Measurements from ENCODE around the gene FRMD5.
"Not testable (repeated sequence)": the region's sequence is repeated elsewhere in the genome, so short reads cannot be mapped to it uniquely, and the experiment has no call there.

FRMD5 gene

DNA sequence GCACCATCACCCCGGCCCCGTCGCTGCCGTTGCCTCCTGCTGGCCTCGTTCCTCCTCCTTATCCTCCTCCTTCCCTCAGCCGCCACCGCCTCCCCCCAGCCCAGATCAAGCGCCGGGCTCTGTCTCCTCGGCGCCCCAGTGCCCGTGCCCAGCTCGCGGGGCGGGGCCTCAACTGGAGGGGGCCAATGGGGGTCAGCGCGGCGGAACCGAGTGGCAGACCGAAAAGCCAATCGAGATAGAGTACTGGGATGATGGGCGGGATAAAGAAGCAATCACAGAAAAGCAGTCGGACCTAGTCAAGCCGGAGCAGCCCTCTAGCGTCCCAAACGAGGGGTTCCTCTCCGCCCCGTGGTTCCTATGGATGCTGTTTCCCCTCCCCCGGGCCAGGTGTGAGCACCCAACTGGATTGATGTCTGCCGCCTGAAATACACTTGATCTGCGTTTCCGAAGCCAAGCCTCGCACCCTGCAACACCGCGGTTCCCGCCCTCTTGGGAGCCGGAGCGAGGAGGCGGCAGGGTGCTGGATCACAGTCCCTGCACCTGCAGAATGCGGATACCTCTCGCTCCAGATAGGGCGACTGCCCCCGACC is at the start of gene FRMD5:
TSS of gene FRMD5 (minus strand) at position 121 of the 590 bp plus-strand sequence.
- DNase-seq (ENCODE audit: low spot score) = peak; percentile 88

GRCh38 chr15:44243829-44244228 is 48.8 kb upstream of the FRMD5 start:
- DNase-seq (ENCODE audit: low spot score) = no peak

DNA sequence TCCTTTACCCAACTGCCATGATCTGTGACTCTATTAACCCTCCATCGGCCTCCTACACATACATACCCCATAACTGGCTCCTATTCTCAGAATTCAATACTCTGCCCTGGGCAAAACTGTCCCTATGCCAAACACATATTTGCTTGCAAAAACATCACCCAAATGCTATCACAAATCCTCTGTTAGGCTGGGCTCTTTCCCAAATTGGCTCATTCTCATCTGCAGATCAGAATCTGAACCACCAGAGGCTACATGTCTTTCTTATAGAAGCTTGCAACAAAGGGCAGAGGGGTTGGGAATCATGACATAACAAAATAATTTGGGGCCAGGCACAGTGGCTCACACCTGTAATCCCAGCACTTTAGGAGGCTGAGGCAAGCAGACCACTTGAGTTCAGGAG is 48.1 kb upstream of the FRMD5 start:
- DNase-seq (ENCODE audit: low spot score) = no peak

GRCh38 chr15:44231842-44232241 is 36.8 kb upstream of the FRMD5 start:
- no peak for DNase-seq (ENCODE audit: low spot score)

- DNase-seq (ENCODE audit: low spot score) = not testable (repeated sequence)
Measured at GRCh38 chr15:44229301-44229700, 34.2 kb upstream of the FRMD5 start.

DNA sequence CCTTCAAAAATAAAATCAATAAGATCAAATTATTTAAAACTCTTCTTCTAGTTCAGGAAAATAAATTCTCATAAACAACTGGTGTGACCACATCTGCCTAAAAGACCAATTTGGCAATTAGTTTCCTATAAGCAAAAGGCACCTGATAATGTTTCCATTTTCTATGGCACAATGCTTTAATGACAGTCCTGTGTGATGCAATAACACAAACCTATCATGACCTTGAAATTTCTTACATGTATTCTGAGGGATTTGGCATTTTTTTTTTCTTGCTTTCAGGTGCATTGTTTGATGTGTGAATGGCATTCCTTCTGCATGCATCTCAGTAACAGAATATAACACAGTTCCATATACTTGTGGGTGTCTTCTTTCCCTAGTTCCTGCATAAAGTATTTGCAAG is 32.5 kb upstream of the FRMD5 start:
- no peak for DNase-seq (ENCODE audit: low spot score)

DNA sequence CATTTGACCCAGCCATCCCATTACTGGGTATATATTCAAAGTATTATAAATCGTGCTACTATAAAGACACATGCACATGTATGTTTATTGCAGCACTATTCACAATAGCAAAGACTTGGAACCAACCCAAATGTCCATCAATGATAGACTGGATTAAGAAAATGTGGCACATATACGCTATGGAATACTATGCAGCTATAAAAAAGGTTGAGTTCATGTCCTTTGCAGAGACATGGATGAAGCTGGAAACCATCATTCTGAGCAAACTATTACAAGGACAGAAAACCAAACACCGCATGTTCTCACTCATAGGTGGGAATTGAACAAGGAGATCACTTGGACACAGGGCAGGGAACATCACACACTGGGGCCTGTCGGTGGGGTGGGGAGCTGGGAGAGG is 31.9 kb upstream of the FRMD5 start:
- DNase-seq (ENCODE audit: low spot score) = not testable (repeated sequence)

DNA sequence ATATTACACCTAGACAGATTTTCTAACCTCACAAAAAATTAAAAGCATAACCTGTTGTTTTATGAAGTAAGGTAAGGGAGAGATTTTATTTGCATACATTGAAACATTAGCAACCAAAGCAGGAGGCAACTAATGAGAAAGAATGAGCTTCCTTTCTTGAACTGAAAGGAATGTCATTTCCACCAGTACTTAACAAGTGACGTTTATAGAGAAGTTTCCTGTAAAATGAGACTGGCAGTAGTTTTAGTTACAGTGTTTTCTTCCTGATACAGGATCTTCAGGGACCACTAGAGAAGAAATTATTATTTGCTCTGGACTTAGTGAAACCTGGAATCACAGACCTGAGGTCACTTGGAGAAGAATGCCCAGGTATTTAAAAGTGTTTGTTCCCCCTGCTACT is 27.4 kb upstream of the FRMD5 start:
- no peak for DNase-seq (ENCODE audit: low spot score)

DNA sequence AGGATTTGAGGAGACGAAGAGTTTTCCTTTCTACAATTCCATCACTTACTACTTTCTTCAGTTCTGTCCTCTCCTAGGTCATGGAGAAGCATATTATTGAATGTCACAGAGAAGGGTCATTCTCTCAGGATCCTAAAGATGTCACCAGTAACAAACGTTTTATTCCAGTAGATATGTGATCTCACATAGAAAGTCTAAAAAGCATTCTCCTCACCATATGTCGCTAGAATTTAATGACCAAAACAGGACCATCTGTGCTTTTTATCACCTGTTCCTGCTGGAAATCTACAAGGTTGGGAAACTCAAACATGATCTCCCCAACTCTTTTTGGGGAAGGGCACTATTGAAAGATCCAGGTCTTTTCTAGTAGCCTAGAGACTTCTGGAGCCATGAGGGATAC is 24.0 kb upstream of the FRMD5 start:
- no peak for DNase-seq (ENCODE audit: low spot score)

DNA sequence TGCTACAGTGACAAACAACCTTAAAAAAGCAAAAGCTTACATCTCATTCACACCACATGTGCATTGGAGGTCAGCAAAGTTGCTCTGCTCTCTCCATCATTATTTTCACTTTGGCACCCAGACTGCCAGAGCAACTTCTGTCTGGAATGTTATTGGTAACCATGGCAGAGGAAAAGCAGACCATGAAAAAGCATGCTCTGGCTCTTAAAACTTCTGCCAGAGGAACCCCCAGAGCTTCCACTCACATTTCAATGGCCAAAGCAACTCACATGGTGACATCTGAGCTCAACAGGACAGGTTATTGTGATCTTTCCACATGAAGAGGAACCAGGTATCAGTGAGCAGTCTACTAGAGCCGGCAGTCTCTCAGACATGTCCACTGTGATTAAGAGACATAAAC is 21.9 kb upstream of the FRMD5 start:
- no peak for DNase-seq (ENCODE audit: low spot score)

DNA sequence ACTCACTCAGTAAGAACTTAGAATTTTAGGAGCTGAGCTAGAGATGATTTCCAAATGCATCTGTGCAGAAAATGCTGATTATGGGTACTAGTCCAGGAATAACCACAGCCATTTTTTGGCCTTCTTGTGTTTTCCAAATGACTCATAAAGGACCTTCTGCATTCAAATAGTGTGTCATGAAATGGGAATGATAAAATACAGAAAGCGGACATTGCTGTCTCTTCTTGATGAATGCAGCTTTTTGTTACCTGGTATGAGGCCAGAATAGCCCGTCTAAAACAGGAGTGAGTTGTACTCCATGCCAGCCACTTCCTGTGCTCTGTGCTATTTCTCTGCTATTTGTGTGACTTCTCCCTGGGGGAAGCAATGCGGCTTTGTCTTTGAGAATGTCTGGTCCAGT is 20.5 kb upstream of the FRMD5 start:
- DNase-seq (ENCODE audit: low spot score) = no peak

DNA sequence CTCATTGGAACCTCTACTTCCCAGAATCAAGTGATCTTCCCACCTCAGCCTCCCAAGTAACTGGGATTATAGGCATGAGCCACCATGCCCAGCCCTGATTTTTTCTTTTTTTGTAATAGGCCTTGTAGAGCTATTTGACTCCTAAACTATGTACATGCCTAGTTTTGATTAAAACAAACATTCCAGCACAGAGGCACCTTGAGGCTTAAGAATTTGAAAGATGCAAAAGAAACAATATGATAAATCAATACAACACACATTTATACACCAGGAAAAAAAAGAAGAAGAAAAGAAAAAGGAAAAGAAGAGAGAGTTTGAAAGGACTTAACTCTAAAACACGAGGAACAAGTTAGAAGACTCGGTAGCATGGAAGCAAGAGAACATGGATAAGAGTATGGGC is 13.9 kb upstream of the FRMD5 start:
- DNase-seq (ENCODE audit: low spot score) = no peak

DNA sequence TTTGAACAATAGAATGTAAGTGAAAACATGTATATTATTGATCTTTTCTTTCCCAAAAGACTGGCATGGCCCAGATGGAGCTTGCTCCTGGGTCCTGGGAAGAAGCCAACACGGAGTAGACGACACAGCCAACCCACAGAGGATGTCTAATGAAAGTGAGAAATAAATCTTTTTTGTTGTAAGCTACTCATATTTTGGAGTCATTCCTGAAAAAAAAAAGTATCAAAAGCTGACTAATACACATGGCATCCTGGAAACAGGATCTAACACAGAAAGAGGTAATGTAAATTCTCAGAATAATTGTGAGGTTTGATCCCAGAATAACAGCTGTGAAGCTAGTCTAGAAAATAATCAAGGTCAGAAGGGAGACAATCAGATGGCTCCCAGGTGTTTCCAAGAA is 12.6 kb upstream of the FRMD5 start:
- no peak for DNase-seq (ENCODE audit: low spot score)

- DNase-seq (ENCODE audit: low spot score) = no peak
Measured at GRCh38 chr15:44199393-44199792, 4.3 kb upstream of the FRMD5 start.

DNA sequence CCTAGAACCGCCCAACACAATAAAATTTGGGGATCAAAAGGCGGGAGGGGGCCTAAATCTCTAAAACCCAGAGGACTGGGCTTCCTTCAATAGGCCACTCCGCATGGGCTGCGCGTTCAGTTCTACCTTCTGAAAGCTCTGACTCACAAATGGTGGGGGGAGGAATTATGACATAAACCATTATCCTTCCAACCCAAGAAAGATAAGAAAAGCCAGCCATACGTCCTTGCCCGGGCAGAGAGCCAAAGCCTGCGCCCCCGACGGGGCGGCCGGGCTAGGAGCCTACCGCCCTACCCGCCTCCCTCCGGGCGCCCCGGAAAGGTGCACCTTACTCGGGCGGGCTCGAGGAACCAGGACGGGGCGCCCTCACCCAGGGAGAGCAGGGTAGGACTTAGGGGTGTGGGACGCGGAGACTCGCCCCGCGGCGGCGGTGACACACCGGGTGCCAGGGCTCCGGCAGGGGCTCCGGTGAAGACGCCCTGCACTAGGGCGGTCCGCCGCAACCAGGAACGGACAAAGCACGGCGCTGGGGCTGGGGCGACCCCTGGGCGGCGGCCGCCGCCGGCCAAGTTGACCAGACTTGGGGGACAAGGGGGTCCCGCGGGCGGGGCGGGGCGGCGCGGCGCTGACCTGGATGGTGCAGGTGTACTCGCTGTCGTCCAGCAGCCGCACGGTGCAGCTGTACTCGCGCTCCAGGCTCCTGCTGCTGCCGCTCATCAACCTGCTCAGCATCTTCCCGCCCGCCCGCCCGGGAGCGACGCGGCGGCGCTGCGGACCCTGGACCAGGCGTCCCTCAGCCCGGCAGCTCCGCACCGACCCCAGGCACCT is 534 bp downstream of the FRMD5 start:
- DNase-seq (ENCODE audit: low spot score) = no peak

DNA sequence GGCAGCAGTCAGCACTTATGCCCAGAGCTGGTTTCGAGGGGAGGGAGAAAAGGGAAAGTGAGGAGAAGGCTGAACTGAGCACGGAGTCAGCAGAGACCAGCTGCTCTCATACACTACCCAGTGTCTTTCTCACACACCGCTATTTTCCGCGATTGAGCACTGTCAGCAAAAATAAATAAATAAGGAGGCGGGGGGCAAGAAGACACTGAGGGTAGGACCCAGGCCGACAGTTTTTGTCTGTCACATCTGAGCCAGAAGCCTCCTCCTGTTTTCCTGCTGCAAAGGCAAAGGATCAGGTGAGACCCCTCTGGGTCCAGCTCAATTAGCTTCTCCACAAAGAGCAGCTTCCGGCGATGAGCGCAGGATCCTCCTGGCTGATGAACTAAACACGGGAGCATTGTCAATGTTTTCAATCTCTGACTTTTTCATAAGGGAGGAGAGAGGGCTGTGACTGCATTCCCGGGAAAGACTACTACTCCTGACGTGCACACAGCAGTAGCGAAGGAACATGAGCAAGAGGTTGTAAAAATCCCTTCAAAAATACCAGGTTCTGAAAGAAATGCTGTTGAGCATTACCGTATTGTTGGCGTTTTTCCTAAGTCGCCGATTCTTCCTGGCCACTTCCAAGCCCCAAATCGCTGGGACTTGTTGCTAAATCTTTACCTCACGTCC is 1.3 kb downstream of the FRMD5 start:
- DNase-seq (ENCODE audit: low spot score) = no peak

- DNase-seq (ENCODE audit: low spot score) = no peak
Measured at GRCh38 chr15:44188795-44189194, 6.3 kb downstream of the FRMD5 start.

DNA sequence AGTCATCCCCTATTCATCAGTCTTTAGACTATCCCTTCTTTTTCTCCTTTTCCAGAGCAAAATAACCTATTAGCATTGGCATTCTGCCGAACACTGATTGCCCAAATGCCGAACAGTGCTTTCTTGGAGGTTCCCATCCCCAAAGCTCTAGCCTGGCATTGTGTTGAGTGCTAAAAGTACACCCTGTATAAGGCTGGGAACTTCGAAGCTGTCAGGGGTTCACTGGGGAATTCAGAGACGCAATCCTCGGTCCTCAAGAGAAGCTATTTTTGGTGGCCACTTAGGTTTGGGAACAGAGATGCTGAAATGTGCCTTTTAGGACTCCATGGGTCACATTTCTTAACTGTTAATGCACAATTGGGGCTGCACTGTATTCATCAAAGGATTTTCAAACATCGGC is 8.4 kb downstream of the FRMD5 start:
- DNase-seq (ENCODE audit: low spot score) = no peak

GRCh38 chr15:44183363-44183762 is 11.7 kb downstream of the FRMD5 start:
- DNase-seq (ENCODE audit: low spot score) = no peak

DNA sequence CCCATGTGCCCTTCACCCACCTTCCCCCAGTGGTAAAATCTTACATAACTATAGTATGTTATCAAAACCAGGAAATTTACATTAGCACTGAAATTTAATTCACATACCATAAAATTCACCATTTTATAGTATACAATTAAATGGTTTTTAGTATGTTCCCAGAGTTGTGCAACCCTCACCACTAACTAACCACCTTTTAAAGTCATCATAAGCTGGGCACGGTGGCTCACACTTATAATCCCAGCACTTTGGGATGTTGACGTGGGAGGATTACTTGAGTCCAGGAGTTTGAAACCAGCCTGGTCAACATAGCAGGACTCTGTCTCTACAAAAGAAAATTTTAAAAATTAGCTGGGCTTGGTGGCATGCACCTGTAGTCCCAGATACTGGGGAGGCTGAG is 13.7 kb downstream of the FRMD5 start:
- DNase-seq (ENCODE audit: low spot score) = no peak

DNA sequence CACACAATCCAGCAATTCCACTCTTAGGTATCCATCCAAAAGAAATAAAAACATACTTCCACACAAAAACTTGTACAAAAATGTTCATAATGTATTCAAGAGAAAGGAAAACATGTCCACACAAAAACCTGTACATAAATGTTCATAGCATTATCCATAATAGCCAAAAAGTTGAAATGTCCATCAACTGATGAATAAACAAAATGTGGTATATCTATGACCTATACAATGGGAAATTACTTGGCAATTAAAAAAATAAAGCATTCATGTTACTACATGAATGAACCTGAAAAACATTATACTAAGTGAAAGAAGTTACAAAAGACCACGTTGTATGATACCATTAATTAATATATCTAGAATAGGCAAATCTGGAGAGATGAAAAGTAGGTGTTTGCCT is 17.9 kb downstream of the FRMD5 start:
- DNase-seq (ENCODE audit: low spot score) = no peak

- no peak for DNase-seq (ENCODE audit: low spot score)
Measured at GRCh38 chr15:44173813-44174212, 21.3 kb downstream of the FRMD5 start.

DNA sequence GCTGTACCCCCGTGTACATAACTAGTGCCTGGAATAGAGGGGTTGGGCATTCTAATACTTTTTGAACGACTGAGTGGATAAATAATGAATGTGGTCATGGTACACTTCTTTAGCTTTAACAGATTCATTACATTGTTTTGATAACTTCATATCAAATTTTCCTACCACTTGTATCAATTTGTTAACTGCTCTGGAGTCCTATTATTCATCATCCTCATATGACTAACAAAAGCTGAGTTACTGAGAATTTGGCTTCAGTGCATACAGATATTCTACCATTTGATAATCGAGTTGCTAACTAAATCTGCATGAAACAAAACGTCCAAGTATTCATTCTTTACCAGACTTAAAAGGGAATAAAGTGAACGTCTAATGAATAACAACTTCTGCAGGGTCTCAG is 31.7 kb downstream of the FRMD5 start:
- DNase-seq (ENCODE audit: low spot score) = no peak

All from left forelimb (tissue), 1 donor.